ENCODE data around the gene TNFRSF1B.
"Not testable (repeated sequence)": the region's sequence is repeated elsewhere in the genome, so short reads cannot be mapped to it uniquely, and the experiment has no call there.

Gene TNFRSF1B

DNA sequence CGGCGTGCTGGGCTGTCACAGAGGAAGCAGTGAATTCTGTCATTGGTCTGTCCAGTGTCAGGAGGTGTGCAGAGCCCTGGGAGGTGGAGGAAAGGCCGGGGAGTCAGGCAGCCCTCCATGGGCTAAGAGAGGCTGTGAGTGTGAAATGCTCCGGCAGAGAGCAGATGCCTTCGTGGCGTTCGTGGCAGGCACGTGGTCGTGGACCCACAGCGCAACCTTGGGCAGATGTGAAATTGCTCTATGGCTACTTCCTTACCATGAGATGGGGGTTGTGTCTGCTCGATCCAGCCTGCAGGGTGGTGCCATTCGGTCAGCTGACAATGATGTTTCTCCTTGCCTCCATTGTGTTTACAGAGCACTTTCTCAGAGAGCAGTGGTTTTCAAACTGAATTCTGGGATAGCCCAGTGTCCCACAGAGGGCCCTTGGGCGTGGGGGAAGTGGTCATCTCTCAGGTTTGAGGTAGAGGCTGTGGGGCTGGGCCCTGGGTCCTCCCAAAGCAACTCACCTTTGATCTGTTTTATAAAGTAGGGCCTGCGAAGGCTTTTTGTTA lies 27.9 kb downstream of the TNFRSF1B start:
- no peak for DNase-seq

DNA sequence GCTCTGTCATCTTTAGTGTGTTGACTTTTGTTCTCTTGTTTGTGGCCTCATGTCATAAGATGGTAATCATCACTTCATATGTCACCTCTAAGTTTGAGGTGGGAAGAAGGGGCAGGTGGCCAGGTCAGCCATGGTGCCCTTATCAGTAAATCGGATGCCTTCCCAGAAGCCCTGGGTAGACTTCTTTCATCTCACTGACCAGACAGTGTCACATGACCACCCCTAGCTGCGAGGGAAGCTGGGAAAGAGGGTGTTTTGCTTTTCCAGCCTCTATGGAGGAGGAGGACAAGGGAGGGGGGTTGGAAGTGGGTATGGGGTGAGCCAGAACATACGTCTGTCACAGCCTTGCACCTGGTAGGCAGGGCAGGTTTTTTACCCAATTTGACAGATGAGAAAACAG lies 28.6 kb downstream of the TNFRSF1B start:
- DNase-seq = no peak

DNA sequence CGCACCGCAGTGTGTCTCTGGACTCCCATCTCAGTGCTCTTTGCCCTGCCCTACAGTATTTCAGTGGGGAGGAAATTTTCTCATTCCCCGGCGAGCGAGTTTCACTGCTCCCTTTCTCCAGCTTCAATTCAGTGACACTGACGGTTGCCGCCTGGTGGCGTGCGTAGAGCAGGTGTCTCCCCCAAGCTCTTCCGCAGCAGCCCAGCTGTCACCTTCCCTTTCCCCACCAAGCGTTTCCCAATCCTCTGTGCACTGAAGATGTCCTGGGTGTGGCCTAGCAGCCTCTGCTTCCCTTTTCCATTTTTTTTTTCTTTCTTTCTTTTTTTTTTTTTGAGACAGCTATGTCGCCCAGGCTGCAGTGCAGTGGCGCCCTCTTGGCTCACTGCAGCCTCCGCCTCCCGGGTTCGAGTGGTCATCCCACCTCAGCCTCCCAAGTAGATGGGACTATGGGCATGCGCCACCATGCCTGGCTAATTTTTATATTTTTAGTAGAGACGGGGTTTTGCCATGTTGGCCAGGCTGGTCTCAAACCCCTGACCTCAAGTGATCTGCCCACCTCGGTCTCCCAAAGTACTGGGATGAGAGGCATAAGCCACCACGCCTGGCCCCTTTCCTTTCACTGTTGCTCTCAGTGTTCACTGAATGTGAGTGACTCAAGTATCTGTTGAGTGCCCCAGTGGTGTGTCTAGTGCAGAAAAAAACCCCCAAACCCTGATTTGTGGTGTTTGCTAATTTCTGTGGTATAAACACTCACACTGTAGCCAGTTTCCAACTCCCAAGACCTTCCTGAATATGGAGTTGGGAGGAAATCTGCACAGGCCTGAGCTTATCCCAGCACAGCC lies 30.1 kb downstream of the TNFRSF1B start:
- DNase-seq = no peak

DNA sequence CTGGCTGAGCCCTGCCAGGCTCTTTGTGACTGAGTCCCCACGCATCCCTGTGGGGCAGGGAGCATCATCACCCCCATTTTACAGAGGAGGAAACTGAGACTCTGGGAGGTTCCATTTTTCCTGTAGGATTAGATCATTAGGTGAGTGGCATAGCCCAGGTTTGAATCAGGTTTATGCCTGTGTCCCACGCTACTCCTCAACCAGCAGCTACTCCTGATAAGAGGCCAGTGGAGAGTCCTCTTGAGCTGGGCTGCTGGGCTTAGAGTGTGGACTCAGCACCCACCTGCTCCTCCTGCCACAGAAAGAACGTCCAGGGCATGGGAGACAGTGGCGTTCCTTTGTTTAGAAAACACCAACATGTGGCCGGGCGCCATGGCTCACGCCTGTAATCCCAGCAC lies 30.7 kb downstream of the TNFRSF1B start:
- no peak for DNase-seq

DNA sequence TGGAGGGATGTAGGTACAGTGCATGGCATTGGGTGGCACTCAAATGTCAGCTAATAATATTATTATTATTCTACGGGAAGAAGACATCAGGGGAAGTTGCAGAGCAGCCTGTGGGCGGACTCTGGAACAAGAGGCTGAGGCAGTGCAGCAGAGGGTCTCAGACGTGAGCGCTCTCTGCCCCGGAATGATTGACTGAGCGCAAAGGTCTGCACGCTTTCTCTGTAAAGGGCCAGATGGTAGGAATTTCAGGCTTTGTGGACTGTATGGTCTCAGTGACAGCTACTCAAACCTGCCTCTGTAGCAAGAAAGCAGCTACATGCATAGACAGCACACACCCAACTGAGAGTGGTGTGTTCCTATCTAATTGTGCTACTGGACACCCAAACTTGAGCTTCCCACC lies 33.4 kb downstream of the TNFRSF1B start:
- no peak for DNase-seq

DNA sequence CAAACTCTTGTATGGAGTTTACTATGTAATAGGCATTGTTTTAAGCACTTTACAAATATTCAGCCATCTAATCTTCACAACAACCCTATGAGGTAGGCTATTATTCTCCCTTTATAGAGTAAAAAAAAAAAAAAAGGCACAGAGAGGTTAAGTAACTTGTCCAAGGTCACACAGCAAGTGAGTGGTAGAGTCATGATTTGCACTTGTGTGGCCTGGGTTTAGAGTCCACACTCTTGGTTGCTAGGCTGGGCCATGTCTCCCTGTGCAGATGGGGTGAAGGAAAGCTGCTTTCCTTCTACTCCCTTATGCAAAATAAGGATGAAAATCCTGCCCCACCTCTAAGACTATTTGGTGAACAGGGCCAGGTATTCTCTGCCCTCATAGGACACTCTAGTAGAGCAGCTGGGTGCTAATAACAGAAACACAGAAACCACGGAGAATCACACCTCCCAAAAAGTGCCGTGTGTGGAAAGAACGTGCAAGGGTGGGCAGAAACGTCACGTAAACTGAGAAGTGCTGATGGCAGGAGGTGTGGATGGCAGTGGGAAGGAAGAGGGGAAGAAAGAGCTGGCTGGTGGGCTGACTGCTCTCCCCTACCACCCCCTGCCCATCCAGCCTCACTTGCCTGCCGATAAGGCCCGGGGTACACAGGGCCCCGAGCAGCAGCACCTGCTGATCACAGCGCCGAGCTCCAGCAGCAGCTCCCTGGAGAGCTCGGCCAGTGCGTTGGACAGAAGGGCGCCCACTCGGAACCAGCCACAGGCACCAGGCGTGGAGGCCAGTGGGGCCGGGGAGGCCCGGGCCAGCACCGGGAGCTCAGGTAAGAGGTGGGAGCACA lies 34.8 kb downstream of the TNFRSF1B start:
- no peak for DNase-seq

DNA sequence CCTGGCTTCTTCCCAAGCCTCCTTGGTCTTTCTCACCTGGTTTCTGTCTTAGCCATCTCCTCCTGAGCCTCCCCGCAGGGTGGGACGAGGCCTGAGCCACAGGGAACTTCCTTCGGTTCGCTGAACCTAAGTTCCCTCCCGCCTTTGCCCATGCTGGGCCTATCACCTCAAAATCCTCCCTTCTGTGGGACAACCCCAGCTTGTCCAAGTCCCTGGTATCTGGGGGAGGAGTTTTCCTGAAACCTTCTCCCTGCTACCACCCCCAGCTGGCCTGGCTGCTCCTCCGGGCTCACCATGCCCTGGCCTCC lies 35.4 kb downstream of the TNFRSF1B start:
- no peak for DNase-seq

DNA sequence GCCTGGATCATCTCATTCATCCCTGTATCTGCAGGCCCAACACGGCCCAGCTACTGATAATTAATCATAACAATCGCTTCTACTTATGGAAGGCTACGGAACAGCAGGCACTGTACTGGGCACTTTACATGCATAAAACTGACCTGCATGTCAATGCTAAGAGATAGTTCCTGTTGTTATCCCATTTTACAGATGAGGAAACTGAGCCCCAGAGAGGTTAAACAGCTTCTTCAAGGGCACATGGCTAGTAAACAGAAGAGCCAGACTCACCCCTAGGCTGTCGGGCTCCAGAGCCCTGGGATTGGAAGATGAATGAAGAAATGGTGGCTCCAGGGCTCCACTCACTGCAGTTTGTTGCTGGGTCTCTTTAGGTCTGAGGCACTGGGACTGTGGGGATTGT lies 35.8 kb downstream of the TNFRSF1B start:
- no peak for DNase-seq

DNA sequence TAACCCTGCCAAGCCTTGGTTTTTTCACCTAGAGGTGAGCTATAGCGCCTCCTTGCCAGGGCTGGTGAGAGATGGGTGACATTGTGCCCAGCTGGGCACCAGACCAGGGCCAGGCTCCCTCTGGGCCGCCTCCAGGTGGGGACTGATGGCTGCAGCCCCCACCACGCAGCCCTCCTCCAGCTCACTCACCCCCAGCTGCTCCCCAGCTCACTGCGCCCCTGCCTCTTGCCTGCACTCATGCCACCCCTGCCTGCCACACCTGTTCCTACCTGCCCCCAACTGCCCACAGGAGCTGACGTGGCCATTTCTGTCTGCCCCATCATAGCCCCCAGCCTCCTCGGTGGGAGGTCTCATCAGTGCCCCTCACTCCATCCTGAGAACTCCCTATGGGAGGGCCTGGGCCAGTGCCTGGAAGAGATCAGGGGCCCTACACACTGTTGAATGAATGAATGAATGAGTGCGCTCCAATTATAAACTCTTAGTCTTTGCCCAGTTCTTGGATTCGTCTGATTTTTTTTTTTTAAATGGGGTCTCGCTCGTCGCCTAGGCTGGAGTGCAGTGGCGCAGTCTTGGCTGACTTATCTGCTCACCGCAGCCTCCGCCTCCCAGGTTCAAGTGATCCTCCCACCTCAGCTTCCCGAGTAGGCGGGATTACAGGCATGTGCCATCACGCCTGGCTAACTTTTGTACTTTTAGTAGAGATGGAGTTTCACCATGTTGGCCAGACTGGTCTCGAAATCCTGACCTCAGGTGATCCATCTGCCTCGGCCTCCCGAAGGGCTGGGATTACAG lies 36.6 kb downstream of the TNFRSF1B start:
- no peak for DNase-seq

DNA sequence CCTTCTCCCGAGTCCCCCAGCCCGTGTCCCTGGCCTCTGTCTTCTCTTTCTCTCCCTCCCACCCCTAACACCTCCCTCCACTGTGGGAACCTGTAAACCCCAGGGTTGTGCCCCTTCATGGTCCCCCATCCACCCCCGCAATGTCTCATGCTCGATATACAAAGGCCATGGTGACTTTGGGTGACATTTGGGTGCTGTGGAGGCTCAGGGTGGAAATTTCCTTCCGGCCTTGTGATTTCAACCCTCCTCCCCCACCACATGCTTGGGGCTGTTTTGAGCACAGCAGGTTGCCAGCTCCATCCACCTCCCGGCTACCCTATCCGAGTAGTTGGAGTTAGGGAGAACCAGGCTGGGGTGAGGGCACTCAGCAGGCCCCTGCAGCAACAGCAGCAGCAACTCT lies 37.3 kb downstream of the TNFRSF1B start:
- DNase-seq = no peak

DNA sequence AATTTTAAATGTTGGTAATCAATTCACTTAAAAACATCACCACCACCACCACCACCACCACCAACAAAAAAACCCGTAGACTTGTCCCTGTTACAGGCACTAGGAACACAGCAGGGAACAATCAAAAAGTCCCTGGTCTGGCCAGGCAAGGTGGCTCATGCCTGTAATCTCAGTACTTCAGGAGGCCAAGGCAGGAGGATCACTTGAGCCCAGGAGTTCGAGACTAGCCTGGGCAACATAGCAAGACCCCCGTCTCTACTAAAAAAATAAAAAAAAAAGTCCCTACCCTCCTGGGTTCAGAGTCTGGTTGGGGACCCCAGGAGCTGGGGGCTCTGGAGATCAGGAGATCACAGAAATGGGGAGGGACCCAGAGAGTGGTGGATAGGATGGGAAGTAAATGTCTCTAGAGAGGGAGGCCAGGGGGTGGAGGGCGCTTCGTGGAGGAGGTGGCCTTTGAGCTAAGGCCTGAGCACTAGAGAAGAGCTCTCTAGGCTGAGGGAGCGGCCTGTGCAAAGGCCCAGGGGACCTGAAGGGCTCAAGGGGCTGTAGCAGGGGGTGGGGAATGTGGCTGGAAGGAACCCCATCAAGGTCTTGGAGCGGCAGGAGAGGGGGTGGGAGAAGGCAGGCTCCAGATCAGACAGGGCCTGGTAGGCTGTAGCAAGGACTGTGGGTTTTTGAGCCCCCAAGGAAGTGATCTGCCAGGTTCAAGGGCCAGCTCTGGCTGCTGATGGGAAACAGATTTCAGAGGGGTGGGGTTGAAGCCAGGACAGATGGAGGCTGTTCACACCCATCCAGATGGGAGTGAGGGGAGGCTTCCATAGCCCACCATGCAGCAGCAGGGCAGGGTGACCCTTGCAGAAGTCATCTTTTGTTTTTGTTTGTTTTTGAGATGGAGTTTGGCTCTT lies 38.2 kb downstream of the TNFRSF1B start:
- DNase-seq = no peak

DNA sequence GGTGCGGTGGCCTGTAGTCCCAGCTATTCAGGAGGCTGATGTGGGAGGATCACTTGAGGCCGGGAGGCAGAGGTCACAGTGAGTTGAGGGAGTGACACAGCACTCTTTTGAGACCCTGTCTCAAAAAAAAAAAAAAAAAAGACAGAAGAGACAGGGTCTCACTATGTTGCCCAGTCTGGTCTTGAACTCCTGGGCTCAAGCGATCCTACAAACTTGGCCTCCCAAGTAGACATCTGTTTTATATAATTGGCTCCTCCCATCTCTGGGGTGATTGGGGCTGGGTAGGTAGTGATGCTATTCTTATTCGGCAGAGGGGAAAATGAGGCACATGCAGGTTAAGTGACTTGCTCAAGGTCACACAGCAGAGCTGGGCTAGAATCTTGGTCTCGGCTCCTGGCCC lies 39.4 kb downstream of the TNFRSF1B start:
- no peak for DNase-seq

DNA sequence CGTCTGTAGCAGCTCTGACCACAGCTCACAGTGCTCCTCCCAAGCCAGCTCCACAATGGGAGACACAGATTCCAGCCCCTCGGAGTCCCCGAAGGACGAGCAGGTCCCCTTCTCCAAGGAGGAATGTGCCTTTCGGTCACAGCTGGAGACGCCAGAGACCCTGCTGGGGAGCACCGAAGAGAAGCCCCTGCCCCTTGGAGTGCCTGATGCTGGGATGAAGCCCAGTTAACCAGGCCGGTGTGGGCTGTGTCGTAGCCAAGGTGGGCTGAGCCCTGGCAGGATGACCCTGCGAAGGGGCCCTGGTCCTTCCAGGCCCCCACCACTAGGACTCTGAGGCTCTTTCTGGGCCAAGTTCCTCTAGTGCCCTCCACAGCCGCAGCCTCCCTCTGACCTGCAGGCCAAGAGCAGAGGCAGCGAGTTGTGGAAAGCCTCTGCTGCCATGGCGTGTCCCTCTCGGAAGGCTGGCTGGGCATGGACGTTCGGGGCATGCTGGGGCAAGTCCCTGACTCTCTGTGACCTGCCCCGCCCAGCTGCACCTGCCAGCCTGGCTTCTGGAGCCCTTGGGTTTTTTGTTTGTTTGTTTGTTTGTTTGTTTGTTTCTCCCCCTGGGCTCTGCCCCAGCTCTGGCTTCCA lies 40.1 kb downstream of the TNFRSF1B start:
- no peak for DNase-seq

DNA sequence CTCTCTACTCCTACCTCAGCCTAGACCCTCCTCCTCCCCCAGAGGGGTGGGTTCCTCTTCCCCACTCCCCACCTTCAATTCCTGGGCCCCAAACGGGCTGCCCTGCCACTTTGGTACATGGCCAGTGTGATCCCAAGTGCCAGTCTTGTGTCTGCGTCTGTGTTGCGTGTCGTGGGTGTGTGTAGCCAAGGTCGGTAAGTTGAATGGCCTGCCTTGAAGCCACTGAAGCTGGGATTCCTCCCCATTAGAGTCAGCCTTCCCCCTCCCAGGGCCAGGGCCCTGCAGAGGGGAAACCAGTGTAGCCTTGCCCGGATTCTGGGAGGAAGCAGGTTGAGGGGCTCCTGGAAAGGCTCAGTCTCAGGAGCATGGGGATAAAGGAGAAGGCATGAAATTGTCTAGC lies 41.5 kb downstream of the TNFRSF1B start:
- DNase-seq = no peak

DNA sequence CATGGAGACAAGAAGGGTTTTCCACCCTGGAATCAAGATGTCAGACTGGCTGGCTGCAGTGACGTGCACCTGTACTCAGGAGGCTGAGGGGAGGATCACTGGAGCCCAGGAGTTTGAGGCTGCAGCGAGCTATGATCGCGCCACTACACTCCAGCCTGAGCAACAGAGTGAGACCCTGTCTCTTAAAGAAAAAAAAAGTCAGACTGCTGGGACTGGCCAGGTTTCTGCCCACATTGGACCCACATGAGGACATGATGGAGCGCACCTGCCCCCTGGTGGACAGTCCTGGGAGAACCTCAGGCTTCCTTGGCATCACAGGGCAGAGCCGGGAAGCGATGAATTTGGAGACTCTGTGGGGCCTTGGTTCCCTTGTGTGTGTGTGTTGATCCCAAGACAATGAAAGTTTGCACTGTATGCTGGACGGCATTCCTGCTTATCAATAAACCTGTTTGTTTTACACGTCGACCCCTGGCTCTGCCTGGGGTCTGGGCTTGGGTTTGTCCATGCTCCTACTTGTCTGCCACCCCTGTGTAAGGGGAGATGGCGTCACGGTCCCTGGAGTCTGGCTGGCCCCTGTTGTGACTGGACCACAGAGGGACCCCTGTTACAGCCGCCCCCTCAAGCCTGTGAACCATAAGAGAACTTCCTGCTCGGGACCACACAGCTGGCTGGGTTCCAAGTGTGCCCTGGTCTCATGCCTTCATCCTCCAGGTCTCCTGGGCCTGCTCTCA lies 42.1 kb downstream of the TNFRSF1B start:
- DNase-seq = peak; percentile 72

DNA sequence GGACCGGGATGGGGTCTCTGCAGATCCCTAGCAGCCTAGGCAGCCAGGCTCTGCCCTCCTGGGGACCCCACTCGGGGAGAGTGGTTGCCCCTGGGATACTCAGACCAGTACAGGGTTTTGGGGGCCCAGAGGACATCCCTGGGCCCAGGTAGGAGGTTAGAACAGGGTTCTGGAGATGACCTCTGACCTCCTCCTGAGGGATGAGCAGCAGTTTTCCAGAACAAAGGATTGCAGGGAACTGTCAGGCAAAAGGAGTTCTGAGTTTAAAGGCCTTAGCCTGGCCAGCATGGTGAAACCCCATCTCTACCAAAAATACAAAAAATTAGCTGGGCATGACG lies 42.7 kb downstream of the TNFRSF1B start:
- DNase-seq = no peak

DNA sequence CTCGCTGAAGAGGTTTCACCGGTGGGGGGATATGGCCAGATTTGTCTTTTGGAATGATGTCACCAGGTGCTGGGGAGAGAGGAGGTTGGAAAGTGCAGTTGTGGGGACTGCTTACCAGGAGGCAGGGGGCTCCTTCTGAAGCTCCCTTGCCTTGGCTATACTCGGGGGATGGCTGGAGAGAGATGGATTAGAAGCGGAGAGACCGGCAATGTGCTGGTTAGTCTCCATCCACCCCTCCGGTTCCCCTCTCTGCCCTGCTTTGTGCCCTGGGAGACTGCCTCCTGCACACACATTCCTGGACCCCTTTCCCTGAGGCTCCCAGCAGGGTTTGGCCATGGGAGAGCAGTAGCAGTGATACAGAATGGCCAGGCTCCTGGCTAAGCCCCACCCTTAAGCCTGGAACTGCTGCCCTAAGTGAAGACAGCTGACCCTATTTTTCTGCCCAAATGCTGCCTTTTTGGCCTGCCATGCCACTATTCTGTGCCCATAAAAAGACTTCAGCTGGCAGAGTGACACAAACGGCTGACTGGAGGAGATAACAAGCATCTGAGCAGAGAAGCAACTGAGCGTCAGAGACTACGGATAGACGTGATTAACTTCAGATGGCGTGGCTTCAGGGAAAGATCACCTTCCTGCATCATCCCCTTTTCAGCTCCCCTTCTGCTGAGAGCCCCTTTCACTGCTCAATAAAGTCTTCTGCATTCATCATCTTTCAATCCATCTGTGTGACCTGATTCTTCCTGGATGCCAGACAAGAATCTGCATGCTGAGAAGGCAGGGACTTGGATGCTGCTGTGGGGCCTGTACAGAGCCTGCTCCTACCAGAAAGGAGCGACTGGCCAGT lies 48.5 kb downstream of the TNFRSF1B start:
- no peak for DNase-seq

DNA sequence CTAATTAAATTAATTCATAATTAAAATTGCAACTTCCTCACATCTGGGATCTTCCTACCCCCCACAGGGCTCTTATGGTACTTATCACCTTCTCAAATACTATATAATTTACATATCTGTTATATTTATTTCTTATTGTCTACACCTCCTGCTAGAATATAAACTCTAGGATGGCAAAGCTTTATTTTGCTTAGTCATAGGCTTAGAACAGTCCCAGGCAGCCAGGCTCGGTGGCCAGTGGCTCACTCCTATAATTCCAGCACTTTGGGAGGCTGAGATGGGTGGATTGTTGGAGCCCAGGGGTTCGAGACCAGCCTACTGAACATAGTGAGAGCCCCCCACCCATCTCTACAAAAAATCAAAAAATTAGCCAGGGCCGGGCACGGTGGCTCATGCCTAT lies 53.0 kb downstream of the TNFRSF1B start:
- DNase-seq = no peak

DNA sequence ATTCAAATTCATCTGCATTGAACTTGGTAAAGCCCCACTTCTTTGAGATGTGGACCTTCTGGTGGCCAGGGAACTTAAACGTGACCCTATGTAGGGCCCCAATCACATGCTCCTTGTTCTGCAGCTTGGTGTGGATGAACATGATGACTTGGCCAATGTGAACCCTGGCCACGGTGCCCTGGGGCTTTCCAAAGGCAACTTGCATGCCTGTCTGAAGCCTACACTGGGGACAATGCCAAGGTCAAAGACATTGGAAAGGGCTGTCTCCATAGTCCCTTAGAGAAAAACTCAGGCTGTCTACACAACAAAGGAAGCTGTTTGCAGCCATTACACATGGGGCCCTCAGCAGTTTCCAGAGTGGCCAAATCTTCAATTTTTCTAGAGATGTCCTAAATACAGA lies 54.1 kb downstream of the TNFRSF1B start:
- DNase-seq = no peak

DNA sequence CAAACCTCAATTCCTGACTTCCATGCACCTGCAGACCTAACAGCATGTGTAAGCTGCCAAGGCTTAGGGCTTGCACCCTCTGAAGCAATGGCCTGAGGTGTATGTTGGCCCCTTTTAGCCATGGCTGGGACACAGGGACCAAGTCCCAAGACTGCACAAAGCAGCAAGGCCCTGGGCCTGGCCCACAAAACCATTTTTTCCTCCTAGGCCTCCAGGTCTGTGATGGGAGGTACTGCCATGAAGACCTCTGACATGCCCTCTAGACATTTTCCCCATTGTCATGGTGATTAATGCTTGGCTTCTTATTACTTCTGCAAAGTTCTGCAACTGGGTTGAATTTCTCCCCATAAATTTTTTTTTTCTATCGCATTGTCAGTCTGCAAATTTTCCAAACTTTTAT lies 55.9 kb downstream of the TNFRSF1B start:
- DNase-seq = not testable (repeated sequence)
